SK-N-SH treated with all-trans-retinoic acid at 6 μM for 48 hours (cell line): Measurements from ENCODE around the gene MAGI3.
A peak's percentile ranks its signal among the peaks of the same experiment; 100 is the strongest.

Source experiments
- ATAC-seq: fragments of 200-7000 bp; cut with Tn5 transposase; 3 replicates; pipeline ENCODE4 v1.9.1; 2020; ENCODE audit warnings: mild to moderate bottlenecking, moderate library complexity
- ARNTL ChIP-seq: fragments of 450-650 bp; formaldehyde crosslinking; IDR thresholded peaks from 2 replicates; pipeline ENCODE4 v1.5.0; 2020; ENCODE audit warnings: low read depth, mild to moderate bottlenecking, moderate library complexity, borderline replicate concordance
- CSDC2 ChIP-seq: fragments of 250-450 bp; sonication (Bioruptor Pico); IDR thresholded peaks from 2 replicates; pipeline ENCODE4 v1.5.0; 2020; ENCODE audit warnings: mild to moderate bottlenecking, moderate library complexity
- ESRRG ChIP-seq: fragments of 250-450 bp; sonication (Bioruptor Pico); IDR thresholded peaks from 2 replicates; pipeline ENCODE4 v1.6.1; 2021; ENCODE audit warnings: mild to moderate bottlenecking
- GLIS3 ChIP-seq: fragments of 250-450 bp; sonication (Bioruptor Pico); IDR thresholded peaks from 2 replicates; pipeline ENCODE4 v1.5.0; 2020; ENCODE audit warnings: mild to moderate bottlenecking, moderate library complexity
- ISL1 ChIP-seq: fragments of 250-450 bp; sonication (Bioruptor Pico); IDR thresholded peaks from 2 replicates; pipeline ENCODE4 v2.1.2; 2022; ENCODE audit warnings: mild to moderate bottlenecking, moderate library complexity
- OSR1 ChIP-seq: fragments of 250-450 bp; sonication (Bioruptor Pico); IDR thresholded peaks from 2 replicates; pipeline ENCODE4 v1.8.0; 2022; ENCODE audit warnings: moderate library complexity, mild to moderate bottlenecking, inconsistent platforms
- PPARA ChIP-seq: fragments of 250-450 bp; sonication (Bioruptor Pico); IDR thresholded peaks from 2 replicates; pipeline ENCODE4 v1.5.0; 2020; ENCODE audit warnings: mild to moderate bottlenecking, borderline replicate concordance
- SNAI2 ChIP-seq: fragments of 250-450 bp; sonication (Bioruptor Pico); IDR thresholded peaks from 2 replicates; pipeline ENCODE4 v1.5.0; 2020; ENCODE audit warnings: mild to moderate bottlenecking, moderate library complexity
- TCF4 ChIP-seq: fragments of 250-450 bp; sonication (Bioruptor Pico); IDR thresholded peaks from 2 replicates; pipeline ENCODE4 v1.8.0; 2021; ENCODE audit warnings: mild to moderate bottlenecking, moderate library complexity, borderline replicate concordance
- TOX ChIP-seq: fragments of 250-450 bp; sonication (Bioruptor Pico); IDR thresholded peaks from 2 replicates; pipeline ENCODE4 v1.8.0; 2021; ENCODE audit warnings: mild to moderate bottlenecking, moderate library complexity, borderline replicate concordance
- ZC3H10 ChIP-seq: fragments of 250-450 bp; sonication (Bioruptor Pico); IDR thresholded peaks from 2 replicates; pipeline ENCODE4 v1.5.1; 2021; ENCODE audit warnings: mild to moderate bottlenecking, moderate library complexity
- ZFP3 ChIP-seq: fragments of 250-450 bp; sonication (Bioruptor Pico); IDR thresholded peaks from 2 replicates; pipeline ENCODE4 v1.5.0; 2020; ENCODE audit warnings: mild to moderate bottlenecking, moderate library complexity
- ZFP30 ChIP-seq: fragments of 450-650 bp; formaldehyde crosslinking; IDR thresholded peaks from 2 replicates; pipeline ENCODE4 v1.5.0; 2022; ENCODE audit warnings: mild to moderate bottlenecking, moderate library complexity
- ZNF565 ChIP-seq: fragments of 450-650 bp; formaldehyde crosslinking; conservative IDR thresholded peaks from 2 replicates; pipeline ENCODE4 v1.5.0; 2020; ENCODE audit warnings: low read depth, mild to moderate bottlenecking, moderate library complexity
- ZNF70 ChIP-seq: fragments of 450-650 bp; formaldehyde crosslinking; IDR thresholded peaks from 2 replicates; pipeline ENCODE4 v1.5.0; 2020; ENCODE audit warnings: mild to moderate bottlenecking, moderate library complexity
- ZNF8 ChIP-seq: fragments of 450-650 bp; formaldehyde crosslinking; IDR thresholded peaks from 2 replicates; pipeline ENCODE4 v1.5.0; 2020; ENCODE audit warnings: mild to moderate bottlenecking, moderate library complexity
- TF ChIP-seq, protein P1 (sequence below): fragments of 250-450 bp; sonication (Bioruptor Pico); IDR thresholded peaks from 2 replicates; pipeline ENCODE4 v1.5.1; 2020; ENCODE audit warnings: low read depth, mild to moderate bottlenecking, moderate library complexity
- TF ChIP-seq, protein P2 (sequence below): fragments of 250-450 bp; sonication (Bioruptor Pico); IDR thresholded peaks from 2 replicates; pipeline ENCODE4 v1.5.1; 2021; ENCODE audit warnings: mild to moderate bottlenecking, moderate library complexity
- TF ChIP-seq, protein P3 (sequence below): fragments of 250-450 bp; sonication (Bioruptor Pico); IDR thresholded peaks from 2 replicates; pipeline ENCODE4 v1.8.0; 2021; ENCODE audit warnings: low read depth, mild to moderate bottlenecking, moderate library complexity, borderline replicate concordance
- TF ChIP-seq, protein P4 (sequence below): fragments of 250-450 bp; sonication (Bioruptor Pico); IDR thresholded peaks from 2 replicates; pipeline ENCODE4 v1.8.0; 2020; ENCODE audit warnings: mild to moderate bottlenecking, moderate library complexity, borderline replicate concordance

Gene MAGI3

DNA sequence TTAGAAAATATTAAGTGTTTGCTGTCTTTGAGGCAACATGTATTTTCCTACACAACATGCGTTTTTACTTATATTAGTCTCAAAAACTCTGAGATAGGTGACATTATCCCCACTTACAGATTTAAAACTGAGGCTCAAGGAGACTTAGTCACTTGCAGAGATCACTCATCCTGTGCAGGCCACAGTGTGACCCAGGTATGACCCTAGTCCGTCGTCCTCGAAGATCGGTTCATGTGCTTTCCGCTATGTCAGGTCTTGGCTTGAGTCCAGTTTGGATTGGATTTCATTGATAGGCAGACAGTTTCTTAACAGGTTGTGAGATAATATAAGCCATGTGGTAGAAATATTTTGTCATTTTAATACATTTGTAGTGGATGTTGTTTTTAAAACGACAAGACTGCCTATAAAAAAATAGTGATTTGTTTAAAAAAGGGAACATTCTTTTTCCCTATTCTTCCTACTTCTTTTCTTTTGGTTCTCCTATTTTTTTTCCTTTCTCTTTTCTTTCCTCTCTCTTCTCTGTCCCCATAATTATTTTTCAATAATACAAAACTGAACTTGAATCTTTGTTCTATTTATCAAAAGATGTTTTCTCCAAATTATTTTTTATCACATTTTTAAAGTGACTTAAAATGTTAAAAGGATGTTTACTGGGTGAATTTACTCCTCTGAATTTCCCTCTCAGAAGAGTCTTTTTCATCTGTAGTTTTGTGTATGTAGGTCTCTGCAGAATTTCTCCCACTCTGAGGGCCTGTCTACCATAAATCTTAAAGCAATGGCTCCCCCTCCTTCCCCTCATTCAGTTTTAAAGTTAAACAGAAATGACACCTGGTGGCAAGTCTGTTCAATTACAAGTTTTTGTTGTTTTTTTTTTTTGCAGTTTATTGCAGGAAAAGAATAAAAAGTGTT, 287.2 kb downstream of the MAGI3 start:
- peak; percentile 80 for ATAC-seq

DNA sequence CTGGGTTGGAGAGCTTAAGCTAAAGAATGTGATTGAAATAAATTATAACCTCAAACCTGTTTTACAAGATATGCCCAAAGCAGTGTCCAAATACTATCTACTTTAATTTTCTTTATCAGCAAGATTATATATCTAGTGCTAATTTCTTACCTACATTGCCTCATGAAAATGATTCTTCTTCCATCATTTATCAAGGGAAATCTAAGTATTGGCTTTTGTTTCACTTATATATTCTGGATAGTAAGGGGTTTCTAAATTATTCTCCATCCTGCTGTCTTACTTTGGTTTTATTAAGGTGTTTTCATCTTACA, 287.8 kb downstream of the MAGI3 start:
- no peak for ATAC-seq
- TF ChIP-seq ZNF565 (no peak), TCF4 (CRISPR knock-in tag) (no peak), ZNF8 (CRISPR knock-in tag) (no peak), ZC3H10 (CRISPR knock-in tag) (no peak), TOX (CRISPR knock-in tag) (no peak), SNAI2 (CRISPR knock-in tag) (no peak), ZNF70 (CRISPR knock-in tag) (no peak), ZFP30 (CRISPR knock-in tag) (no peak)
- TF ChIP-seq, protein P1, sequence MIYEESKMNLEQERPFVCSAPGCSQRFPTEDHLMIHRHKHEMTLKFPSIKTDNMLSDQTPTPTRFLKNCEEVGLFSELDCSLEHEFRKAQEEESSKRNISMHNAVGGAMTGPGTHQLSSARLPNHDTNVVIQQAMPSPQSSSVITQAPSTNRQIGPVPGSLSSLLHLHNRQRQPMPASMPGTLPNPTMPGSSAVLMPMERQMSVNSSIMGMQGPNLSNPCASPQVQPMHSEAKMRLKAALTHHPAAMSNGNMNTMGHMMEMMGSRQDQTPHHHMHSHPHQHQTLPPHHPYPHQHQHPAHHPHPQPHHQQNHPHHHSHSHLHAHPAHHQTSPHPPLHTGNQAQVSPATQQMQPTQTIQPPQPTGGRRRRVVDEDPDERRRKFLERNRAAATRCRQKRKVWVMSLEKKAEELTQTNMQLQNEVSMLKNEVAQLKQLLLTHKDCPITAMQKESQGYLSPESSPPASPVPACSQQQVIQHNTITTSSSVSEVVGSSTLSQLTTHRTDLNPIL (CRISPR knock-in tag) = no peak
- TF ChIP-seq, protein P2, sequence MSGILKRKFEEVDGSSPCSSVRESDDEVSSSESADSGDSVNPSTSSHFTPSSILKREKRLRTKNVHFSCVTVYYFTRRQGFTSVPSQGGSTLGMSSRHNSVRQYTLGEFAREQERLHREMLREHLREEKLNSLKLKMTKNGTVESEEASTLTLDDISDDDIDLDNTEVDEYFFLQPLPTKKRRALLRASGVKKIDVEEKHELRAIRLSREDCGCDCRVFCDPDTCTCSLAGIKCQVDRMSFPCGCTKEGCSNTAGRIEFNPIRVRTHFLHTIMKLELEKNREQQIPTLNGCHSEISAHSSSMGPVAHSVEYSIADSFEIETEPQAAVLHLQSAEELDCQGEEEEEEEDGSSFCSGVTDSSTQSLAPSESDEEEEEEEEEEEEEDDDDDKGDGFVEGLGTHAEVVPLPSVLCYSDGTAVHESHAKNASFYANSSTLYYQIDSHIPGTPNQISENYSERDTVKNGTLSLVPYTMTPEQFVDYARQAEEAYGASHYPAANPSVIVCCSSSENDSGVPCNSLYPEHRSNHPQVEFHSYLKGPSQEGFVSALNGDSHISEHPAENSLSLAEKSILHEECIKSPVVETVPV (CRISPR knock-in tag) = no peak
- TF ChIP-seq, all 23 proteins: peak for 0

More for the DNA sequence above, 287.2 kb downstream of the MAGI3 start:
- TF ChIP-seq ARNTL (CRISPR knock-in tag) (no peak), TCF4 (CRISPR knock-in tag) (no peak), ISL1 (CRISPR knock-in tag) (0 out of 2 replicates have a peak, but pooled peaks have one; percentile 14), ZNF8 (CRISPR knock-in tag) (peak; percentile 74), OSR1 (CRISPR knock-in tag) (no peak), GLIS3 (CRISPR knock-in tag) (no peak), ZFP3 (CRISPR knock-in tag) (no peak), ESRRG (CRISPR knock-in tag) (peak; percentile 21; the same call in 1 of the 2 replicates)

DNA sequence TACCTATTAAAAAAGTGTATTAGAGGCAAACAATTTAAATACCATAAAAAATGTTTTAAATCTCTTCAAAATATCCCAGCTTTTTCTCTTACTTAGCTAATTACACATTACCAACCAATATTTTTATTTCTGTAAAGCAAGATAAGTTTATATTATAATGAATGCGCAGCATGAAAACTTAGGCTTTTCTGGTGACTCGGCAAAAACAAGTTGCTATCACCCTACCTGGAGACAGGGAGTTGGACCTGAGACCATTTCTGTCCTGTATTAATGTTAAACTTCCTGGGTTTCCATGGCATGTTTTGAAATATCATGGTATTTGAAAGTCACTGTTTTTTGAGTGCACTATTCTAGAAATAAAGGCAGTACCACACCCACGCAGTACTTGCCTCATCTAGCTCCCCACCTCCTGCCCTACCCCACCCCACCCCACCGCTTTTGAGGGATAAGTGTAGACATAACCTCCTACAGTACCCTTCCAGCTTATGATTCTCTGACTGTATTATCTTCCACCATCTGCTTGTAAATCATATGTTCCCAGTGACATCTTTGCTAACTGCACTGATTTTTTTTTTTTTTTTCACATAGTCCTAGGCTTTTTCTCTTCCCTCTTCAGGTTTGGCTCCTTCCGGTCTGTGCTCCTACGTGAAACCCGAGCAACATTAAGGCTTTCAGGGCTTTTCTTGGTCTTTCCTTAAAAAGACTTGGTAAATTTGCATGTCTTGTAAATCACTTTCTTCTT, 291.5 kb downstream of the MAGI3 start:
- TF ChIP-seq ESRRG (CRISPR knock-in tag) (no peak), TCF4 (CRISPR knock-in tag) (no peak), ZFP30 (CRISPR knock-in tag) (no peak), PPARA (CRISPR knock-in tag) (no peak), OSR1 (CRISPR knock-in tag) (no peak), GLIS3 (CRISPR knock-in tag) (no peak), CSDC2 (CRISPR knock-in tag) (no peak), ZFP3 (CRISPR knock-in tag) (no peak), ZNF565 (no peak), ISL1 (CRISPR knock-in tag) (no peak), SNAI2 (CRISPR knock-in tag) (no peak)
- TF ChIP-seq, protein P3, sequence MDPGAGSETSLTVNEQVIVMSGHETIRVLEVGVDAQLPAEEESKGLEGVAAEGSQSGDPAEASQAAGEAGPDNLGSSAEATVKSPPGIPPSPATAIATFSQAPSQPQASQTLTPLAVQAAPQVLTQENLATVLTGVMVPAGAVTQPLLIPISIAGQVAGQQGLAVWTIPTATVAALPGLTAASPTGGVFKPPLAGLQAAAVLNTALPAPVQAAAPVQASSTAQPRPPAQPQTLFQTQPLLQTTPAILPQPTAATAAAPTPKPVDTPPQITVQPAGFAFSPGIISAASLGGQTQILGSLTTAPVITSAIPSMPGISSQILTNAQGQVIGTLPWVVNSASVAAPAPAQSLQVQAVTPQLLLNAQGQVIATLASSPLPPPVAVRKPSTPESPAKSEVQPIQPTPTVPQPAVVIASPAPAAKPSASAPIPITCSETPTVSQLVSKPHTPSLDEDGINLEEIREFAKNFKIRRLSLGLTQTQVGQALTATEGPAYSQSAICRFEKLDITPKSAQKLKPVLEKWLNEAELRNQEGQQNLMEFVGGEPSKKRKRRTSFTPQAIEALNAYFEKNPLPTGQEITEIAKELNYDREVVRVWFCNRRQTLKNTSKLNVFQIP (CRISPR knock-in tag) = no peak
- TF ChIP-seq, protein P4, sequence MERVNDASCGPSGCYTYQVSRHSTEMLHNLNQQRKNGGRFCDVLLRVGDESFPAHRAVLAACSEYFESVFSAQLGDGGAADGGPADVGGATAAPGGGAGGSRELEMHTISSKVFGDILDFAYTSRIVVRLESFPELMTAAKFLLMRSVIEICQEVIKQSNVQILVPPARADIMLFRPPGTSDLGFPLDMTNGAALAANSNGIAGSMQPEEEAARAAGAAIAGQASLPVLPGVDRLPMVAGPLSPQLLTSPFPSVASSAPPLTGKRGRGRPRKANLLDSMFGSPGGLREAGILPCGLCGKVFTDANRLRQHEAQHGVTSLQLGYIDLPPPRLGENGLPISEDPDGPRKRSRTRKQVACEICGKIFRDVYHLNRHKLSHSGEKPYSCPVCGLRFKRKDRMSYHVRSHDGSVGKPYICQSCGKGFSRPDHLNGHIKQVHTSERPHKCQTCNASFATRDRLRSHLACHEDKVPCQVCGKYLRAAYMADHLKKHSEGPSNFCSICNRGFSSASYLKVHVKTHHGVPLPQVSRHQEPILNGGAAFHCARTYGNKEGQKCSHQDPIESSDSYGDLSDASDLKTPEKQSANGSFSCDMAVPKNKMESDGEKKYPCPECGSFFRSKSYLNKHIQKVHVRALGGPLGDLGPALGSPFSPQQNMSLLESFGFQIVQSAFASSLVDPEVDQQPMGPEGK (CRISPR knock-in tag) = no peak
- ATAC-seq = no peak
